Cardiac fibroblast (primary cell): Measurements from ENCODE around the gene PUSL1.

ENCODE experiments used
- DNase-seq, 2 donors: peaks; one replicate each; pipeline versions ENCODE4 v3.0.0 to v3.0.0-alpha.2; 2010; ENCODE audit warnings: low read depth in 2 of 2
- H3K4me3 ChIP-seq, 2 donors: replicated peaks in 1 of 2; 1 replicate in 1 of 2; 2 replicates in 1 of 2; pipeline ENCODE4 v1.5.1; 2011; ENCODE audit warnings: low read depth in 2 of 2, low read length in 2 of 2, mild to moderate bottlenecking in 2 of 2, moderate library complexity in 1 of 2
- CTCF ChIP-seq: IDR thresholded peaks from one replicate; pipeline ENCODE4 v1.5.1; 2011; ENCODE audit warnings: low read depth, mild to moderate bottlenecking, low read length, inconsistent platforms

The PUSL1 gene

GRCh38 chr1:1310109-1310385 lies 1.6 kb downstream of the PUSL1 start:
- no peak for TF ChIP-seq CTCF
- DNase-seq: no peak
- no peak overlapping the region for H3K4me3 ChIP-seq

- DNase-seq: no peak
- TF ChIP-seq CTCF: no peak
Measured at GRCh38 chr1:1310476-1311053, 2.2 kb downstream of the PUSL1 start.

GRCh38 chr1:1311107-1312104 lies 3.0 kb downstream of the PUSL1 start:
- DNase-seq: no peak
- TF ChIP-seq CTCF: no peak
- H3K4me3 ChIP-seq: no peak overlapping the region

More at GRCh38 chr1:1310476-1311053, 2.2 kb downstream of the PUSL1 start:
- H3K4me3 ChIP-seq: no peak overlapping the region

- no peak for DNase-seq
- TF ChIP-seq CTCF: no peak
- no peak overlapping the region for H3K4me3 ChIP-seq
Measured at GRCh38 chr1:1312450-1313314, 4.3 kb downstream of the PUSL1 start.

- no peak for TF ChIP-seq CTCF
- no peak for DNase-seq
- no peak overlapping the region for H3K4me3 ChIP-seq
Measured at GRCh38 chr1:1313500-1314236, 5.3 kb downstream of the PUSL1 start.

GRCh38 chr1:1314237-1314586 lies 5.8 kb downstream of the PUSL1 start:
- no peak for DNase-seq
- no peak overlapping the region for H3K4me3 ChIP-seq
- no peak for TF ChIP-seq CTCF
